CD4-positive, alpha-beta T cell treated with Interleukin-6 at 100 ng/mL for 8 hours (primary cell): ENCODE measurements around the gene LRSAM1.

Experiments
- DNase-seq: peaks from one replicate; pipeline ENCODE4 v3.0.0-alpha.2; 2020; ENCODE audit warnings: mixed read lengths, low spot score

The LRSAM1 gene

GRCh38 chr9:127534250-127534906 lies 83.1 kb downstream of the LRSAM1 start:
- no peak for DNase-seq

- no peak for DNase-seq
These were observed 83.6 kb downstream of the LRSAM1 start for GRCh38 chr9:127534931-127535330.

GRCh38 chr9:127535396-127535795 lies 84.1 kb downstream of the LRSAM1 start:
- no peak for DNase-seq

GRCh38 chr9:127535834-127536233 lies 84.5 kb downstream of the LRSAM1 start:
- DNase-seq: no peak

GRCh38 chr9:127536499-127536898 lies 85.2 kb downstream of the LRSAM1 start:
- no peak for DNase-seq

GRCh38 chr9:127537014-127537413 lies 85.7 kb downstream of the LRSAM1 start:
- no peak for DNase-seq

GRCh38 chr9:127537792-127538191 lies 86.5 kb downstream of the LRSAM1 start:
- no peak for DNase-seq

- no peak for DNase-seq
These were observed 87.5 kb downstream of the LRSAM1 start for GRCh38 chr9:127538849-127539258.

GRCh38 chr9:127539259-127539981 lies 88.1 kb downstream of the LRSAM1 start:
- DNase-seq: no peak

- DNase-seq: no peak
These were observed 88.8 kb downstream of the LRSAM1 start for GRCh38 chr9:127539982-127540663.

- DNase-seq: no peak
These were observed 89.3 kb downstream of the LRSAM1 start for GRCh38 chr9:127540664-127541041.

GRCh38 chr9:127541176-127541575 lies 89.9 kb downstream of the LRSAM1 start:
- no peak for DNase-seq

- no peak for DNase-seq
These were observed 90.6 kb downstream of the LRSAM1 start for GRCh38 chr9:127541865-127542264.

GRCh38 chr9:127543221-127543620 lies 91.9 kb downstream of the LRSAM1 start:
- DNase-seq: no peak

GRCh38 chr9:127543973-127544533 lies 92.7 kb downstream of the LRSAM1 start:
- no peak for DNase-seq

- DNase-seq: no peak
These were observed 94.2 kb downstream of the LRSAM1 start for GRCh38 chr9:127545196-127546124.

- DNase-seq: no peak
These were observed 95.0 kb downstream of the LRSAM1 start for GRCh38 chr9:127546125-127546832.

GRCh38 chr9:127548352-127548881 lies 97.1 kb downstream of the LRSAM1 start:
- DNase-seq: no peak

GRCh38 chr9:127549218-127549617 lies 97.9 kb downstream of the LRSAM1 start:
- DNase-seq: no peak

GRCh38 chr9:127549751-127550150 lies 98.4 kb downstream of the LRSAM1 start:
- no peak for DNase-seq

GRCh38 chr9:127550282-127550681 lies 99.0 kb downstream of the LRSAM1 start:
- no peak for DNase-seq
